RKO (cell line): ENCODE measurements around the gene TUBB4A.

ENCODE experiments used
- DNase-seq: peaks from one replicate; pipeline ENCODE4 v3.0.0-alpha.2; 2016; ENCODE audit warnings: low spot score

The TUBB4A gene

DNA sequence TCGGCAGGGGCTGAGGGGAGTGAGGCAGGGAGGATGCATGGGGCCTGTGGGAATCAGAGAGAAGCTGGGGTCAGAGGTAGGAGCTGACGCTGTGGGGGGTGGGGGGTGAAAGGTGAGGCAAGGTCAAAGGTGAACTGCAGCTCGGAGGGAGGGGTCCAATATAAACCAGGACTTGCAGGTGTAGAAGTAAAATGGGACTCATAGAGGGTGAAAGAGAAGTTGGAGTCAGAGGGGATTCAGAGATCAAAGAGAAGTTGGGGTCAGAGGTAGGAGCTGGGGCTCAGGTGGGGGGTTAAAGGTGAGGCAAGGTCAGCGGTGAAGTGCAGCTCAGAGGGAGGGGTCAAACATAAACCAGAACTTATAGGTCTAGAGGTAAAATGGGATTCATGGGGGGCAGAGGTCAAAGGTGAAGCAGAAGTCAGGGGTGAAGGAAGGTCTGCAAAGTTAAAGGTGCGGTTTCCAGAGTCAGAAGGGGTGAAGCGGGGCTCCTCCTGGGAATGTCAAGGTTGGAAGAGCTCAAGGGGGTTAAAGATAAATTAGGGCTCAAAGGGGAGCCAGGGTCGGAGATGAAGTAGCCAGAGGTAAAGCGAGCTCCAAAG is 7.6 kb downstream of the TUBB4A start:
- no peak for DNase-seq

DNA sequence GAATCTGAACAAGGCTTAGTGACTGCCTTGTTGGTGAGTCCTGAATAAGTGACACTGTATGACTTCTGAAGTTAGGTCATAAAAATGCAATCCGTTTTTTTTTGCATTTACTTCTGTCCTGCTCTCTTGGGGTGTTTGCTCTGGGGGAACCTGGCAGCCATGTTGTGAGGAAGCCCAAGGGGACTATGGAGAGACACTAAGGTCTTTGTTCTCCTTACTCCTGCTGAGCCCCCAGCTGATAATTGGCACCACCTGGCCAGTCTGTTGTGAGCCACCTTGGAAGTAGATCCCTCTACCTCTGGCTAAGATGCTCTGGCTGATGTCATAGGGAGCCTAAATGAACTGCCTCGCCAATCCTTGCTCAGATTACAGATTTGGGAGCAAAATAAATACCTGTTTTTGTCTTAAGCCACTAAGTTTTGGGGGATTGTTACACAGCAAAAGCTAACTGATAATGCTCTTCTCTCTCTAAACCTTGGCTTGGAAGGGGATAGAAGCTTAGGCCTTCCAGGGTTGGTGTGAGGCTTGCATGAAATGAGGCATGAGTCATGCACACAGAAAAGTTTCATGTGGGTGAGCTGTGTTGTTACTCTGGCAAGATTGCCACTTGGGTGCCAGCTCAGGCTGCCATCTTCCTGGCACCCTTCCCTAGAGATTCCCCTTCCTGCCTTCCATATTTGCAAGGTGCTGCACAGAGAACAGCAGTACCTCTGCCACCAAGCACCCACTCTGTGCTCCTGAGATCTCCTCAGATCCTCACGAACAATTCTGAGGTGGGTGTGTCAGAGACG is 10.1 kb downstream of the TUBB4A start:
- no peak for DNase-seq

DNA sequence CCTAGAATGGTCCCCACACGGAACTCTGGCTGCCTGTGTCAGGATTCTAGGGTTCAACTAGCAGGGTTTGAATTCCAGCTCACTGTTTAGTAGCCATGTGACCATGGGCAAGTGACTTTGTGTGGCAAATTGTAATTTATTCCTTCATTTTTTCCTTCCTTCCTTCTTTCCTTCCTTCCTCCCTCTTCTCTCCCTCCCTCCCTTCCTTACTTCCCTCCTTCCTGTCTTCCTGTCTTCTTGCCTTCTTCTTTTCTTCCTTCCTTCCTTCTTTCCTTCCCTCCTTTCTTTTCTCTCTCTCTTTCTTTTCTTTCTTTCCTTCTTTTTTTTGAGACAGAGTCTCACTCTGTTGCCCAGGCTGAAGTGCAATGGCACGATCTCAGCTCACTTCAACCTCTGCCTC is 12.0 kb downstream of the TUBB4A start:
- no peak for DNase-seq

DNA sequence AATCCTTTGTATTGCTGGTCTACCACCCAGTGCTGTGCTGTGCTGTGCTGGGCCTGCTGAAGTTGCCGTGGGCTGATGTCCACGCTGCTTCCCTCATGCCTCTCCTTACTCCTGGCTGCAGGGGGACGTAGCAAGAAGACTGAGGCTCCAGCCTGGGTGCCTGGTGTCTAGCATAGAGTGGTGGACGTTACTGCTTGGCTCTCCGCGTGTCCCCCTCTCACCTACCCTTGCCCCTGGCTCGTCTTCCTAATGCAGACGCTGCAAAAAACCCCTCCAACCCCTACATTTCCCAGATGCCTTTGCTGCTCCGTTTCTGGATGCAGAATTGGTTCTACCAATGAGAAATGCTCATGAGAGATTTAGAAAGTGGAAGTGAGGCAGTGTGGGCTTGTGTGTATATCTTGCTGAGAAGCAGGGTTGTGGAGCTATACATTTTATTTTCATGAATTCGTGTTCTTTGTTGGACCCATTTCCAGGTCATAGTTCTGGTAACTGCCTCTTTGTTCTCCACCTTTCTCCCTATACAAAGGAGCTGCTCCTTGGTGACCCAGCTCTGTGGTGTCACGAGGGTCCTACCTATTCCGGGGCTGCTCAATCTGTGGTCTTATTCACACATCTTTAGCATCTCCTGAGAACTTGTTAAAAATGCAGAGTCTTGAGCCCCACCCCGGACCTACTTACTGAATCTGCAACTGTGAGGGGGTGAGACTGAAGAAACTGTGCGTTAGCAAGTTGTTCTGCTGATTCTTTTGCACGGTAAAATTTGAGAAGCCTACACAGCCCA is 12.6 kb downstream of the TUBB4A start:
- DNase-seq = no peak

DNA sequence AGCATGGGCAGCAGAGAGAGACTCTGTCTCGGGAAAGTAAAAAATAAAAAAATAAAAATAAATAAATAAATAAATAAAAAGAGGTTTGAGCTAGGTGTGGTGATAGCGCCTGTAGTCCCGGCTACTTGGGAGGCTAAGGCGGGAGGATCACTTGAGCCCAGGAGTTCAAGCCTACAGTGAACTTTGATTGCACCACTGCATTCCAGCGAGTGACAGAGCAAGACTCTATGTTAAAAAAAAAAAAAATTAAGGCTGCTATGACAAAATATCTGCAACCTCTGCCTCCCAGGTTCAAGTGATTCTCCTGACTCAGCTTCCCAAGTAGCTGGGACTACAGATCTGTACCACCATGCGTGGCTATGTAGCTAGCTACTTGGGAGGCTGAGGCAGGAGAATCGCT is 17.3 kb downstream of the TUBB4A start:
- DNase-seq = no peak

DNA sequence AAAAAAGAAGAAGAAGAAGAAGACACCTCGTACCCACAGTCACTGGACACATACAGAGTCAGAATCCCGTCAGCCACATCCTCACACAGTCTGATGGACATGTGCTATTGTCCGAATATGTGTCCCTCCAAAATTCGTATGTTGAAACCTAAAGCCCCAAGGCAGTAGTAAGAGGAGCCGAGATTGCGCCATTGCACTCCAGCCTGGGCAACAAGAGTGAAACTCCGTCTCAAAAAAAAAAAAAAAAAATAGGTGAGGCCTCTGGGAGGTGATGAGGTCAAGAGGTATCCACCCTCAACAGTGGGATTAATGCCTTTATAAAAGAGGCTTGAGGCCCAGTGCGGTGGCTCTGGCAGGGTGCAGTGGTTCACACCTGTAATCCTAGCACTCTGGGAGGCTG is 17.9 kb downstream of the TUBB4A start:
- DNase-seq = no peak

DNA sequence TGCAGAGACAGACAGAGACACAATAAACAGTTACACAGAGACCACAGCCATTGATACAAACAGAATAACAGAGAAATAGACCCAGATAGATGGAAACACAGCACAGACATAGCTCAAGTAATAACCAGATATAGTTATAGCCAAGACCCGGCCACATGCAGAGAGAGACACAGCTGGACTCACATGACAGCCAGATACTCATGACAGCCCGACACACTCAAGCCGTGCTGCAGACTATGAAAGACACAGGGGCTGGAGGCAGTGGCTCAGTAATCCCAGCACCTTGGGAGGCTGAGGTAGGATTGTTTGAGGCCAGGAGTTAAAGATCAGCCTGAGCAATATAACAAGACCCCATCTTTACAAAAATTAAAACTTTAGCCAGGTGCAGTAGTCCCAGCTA is 18.9 kb downstream of the TUBB4A start:
- no peak for DNase-seq

DNA sequence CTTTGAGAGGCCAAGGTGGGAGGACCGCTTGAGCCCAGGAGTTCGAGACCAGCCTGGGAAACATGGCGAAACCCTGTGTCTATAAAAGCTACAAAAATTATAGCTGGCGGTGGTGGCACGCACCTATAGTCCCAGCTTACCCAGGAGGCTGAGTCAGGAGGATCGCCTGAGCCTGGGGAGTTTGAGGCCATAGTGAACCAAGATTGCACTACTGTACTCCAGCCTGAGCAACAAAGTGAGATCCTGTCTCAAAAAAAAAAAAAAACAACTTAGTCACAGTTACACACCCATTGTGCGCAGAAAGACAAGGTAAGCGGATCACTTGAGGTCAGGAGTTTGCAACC is 19.8 kb downstream of the TUBB4A start:
- DNase-seq = no peak

DNA sequence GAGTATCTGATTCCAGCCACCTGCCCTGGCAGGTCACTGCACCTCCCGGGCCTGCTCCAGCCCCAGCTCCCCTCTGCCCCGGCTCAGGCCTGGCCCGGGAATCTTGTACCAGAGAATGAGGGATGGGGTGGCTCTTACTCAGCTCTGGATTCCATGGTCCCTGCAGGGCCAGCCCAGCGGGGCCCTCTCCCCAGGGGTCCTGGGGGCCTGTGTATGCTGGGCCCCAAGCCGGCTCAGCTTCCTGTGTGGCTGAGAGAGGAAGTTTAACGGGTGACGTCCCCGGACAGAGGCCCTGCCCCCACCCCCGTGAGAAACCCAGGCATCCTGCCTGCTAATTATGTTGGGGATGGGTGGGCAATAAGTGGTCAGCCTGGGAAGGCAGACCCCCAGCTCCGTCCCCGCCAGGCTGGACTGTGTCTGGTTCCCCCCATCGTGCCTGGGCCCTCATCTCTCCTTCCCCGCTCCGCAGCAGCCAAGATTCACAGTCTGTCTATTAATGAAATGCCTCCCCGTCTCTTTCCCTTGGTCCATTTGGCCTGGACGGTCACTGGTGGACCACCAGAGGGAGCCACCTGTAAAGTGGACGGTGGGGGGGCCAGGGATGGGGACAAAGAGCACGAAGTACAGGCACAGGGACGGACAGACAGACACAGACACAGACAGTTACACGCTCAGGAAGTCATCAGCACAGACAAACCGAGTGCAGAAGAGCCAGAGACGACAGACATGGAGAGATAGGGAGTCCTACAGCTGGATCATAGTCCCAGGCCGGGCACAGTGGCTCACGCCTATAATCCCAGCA is 20.4 kb downstream of the TUBB4A start, which contains the start of gene DENND1C:
DENND1C (minus strand) TSS at position 247 of the 802 bp plus-strand sequence; CDS start at position 155, 92 bp downstream.
- no peak for DNase-seq

DNA sequence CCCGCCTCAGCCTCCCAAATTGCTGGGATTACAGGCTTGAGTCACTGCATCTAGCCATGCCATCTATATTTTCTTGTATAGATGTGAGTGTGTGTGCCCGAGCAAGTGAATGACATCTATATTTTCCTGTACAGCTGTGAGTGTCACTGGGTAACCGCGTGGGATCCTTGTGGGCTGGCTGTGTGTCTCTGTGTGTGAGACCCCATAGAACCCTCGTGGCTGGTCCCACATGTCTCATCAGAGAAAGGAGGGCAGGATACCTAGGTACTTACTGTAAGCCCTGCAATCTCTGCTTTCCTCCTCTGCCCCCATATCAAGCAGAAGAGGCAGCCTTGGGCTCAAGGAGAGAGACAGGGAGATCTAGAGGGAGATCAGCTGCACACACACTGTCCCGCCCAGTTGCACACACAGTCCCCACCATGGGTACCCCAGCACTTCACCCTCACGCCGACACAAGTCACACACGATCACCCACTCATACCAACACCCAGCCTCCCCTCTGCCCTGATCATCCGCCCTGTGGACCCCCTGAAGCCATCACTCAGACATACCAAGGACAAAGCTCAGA is 21.2 kb downstream of the TUBB4A start:
- no peak for DNase-seq

DNA sequence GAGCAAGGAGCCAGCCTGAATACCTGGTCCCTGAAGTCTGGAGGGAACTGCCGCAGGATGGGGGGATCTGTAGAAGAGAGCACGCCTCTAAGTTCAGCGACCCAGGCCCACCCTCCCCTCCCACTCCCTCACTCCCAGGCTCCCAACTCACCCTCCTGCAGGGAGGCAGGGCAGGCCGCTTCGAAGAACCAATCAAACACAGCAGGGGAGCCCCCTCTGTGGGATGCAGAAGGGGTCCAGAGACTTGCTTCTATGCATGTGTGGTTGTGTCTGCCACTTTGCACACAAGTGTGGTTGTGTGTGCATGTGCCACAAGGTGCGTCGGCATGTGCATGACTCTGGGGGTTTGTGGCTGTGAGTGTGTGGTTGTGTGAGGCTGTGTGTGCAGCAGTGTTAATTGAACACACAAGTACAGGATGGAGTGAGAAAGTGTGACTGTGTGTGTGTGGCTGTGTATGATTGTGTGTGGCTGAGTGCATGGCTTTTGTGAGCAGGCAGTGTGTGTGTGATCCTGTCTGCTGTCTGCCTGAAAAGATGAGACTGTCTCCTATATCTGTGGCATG is 22.2 kb downstream of the TUBB4A start:
- DNase-seq = no peak

DNA sequence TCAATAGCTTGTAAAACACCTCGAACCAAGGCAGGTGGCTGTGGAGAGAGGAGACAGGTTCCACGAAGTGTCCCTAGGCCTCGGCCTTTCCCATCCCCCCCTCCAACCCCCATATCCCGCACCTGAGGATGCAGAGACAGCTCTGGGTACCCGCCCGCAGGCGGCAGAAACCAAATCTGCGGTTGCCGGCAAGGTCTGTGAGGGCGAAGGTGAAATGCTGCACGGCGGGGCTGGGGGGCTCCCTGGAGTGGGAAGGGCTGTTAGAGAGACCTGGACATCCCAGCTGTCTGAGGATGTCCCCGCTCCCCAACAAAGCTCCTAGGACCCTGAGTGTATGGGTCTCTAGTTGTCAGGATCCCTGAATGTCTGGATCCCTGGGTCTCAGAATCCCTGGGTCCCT is 23.3 kb downstream of the TUBB4A start:
- no peak for DNase-seq

DNA sequence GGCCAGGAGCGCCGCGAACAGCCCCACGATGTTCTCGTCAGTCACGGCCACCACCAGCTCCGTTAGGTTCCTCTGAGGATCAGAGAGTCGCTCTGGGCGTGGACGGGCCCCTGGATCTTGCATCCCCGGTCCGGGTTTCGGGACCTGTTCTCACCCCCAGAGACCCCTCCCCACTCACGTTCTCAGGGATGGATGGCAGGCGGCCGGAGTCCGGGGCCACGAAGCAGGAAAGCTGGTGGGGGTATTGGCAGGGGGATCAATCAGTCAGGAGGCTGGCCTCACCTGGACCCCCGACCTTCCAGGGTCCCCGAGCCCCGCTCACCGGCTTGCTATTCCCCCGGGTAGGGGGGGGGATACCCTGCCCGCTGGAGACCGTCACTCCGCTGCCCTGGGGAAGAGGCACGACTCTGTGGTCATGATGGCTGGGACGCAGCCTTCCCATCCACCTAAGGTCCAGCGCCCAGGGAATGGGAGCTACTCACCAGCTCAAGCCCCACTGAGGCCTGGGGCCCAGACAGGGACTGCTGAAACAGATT is 25.1 kb downstream of the TUBB4A start:
- DNase-seq = no peak

DNA sequence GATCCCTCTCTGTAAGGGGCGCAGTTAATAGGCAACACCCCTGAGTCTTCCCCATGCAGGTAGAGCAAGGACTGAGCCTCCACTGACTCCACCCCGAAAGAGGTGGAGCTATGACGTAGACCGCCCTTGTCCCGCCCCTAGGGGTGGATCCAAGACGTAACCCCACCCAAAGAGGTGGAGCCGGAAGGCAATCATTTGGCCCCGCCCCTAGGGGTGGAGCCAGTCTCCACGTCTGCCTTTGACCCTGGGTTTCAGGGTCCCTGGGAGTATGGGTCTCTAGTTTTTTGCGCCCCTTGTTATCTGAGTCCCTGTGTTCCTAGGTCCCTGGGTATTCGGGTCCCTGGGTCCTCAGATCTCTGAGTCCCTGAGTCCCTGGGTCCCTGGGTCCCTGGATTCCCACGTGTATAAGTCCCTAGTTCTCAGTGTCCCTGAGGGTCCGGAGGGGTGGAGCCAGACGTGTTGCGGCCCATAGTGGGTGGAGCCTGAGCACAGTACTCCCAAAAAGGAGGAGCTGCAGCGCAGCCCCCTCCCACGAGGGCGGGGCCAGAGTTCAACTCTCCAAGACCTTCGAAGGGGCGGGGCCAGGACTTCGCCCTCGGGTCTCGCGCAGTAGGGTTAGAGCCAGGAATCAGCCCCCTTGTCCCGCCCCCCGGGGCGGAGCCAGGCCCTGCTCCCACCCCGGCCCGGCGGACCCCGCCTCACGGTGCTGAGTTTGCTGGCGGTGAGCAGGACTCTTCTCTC is 25.8 kb downstream of the TUBB4A start:
- no peak for DNase-seq

DNA sequence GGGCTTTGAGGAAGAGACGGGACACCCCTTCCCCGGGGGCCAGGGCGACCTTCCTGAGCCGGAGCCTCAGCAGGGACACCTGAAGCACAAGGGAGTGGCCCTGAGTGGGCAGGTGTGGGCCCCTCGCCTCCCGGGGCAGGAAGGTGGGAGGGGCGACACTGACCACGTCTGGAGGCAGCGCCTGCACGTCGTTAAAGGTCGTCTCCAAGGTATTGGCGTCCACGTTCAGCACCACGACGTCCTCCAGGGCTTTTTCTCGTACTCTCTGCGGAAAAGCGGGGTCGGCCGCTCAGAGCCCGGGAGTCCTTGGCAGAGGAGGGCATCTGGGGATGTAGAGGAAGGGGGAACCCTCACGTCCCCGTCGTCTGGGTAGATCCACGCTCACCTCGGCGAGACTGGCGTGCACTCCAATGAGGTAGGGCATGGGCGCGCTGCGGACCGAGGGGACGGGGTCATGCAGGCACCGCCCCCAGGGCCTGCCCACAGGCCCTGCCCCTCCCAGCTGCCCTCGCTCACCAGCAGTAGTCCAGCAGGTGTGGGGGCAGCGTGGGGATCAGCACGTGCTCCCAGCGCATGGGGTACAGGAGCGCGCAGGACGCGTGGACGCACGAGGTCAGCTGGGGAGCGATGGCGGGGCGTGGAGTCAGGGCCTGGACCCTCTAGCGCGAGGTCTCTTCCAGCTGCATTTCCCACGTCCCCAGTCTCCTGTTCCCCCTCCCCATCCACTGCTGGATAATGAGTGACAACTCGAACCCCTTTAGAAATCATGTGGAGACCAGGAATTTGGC is 26.6 kb downstream of the TUBB4A start:
- no peak for DNase-seq

DNA sequence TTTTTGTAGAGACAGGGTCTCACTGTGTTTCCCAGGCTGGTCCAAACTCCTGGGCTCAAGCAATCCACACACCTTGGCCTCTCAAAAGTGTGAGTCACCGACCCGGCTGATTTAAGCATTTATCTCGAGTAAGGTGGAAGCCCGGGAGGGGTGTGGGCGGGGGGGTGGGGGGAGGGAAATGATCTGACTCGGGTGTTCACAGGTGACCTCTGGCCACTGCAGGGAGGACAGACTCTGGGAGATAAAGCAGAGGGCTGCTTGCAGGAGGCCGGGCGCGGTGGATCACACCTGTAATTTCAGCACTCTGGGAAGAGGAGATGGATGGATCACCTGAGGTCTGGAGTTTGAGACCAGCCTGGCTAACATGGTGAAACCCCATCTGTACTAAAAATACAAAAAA is 28.5 kb downstream of the TUBB4A start:
- DNase-seq = no peak

DNA sequence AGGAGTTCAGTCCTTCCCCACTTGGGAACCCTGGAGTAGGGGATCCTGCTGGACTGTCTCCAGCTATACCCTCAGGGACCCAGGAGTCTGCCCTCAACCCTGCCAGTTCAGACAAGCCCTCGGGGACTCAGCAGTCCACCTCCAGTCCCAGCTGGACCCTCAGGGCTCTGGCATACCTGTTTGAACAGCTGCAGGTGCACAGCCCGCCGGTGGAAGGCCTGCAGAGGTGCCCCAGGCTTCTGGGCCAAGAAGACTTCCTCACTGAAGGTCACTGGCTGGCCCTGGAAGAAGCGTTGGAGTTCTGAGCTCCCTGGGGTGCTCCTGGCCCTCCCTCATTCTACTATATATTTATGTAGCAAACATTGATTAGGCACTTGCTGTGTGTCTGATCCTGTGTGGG is 29.4 kb downstream of the TUBB4A start:
- DNase-seq = no peak

DNA sequence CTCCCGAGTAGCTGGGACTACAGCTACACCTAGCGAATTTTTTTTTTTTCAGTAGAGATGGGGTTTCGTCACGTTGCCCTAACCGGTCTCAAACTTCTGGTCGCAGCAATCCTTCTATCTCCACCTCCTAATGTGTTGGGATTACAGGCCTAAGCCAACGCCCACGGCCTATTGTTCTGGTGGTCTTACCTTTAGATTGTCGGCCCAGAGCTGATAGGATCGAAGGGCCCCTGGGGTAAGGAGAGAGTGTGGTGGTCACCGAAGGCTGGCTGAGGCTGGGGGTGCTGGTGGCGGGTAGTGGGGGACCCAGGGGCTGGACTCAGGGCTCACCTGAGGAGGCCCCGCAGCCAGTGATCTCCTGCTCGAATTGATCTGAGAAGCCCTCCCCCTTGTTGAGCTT is 31.0 kb downstream of the TUBB4A start:
- no peak for DNase-seq

DNA sequence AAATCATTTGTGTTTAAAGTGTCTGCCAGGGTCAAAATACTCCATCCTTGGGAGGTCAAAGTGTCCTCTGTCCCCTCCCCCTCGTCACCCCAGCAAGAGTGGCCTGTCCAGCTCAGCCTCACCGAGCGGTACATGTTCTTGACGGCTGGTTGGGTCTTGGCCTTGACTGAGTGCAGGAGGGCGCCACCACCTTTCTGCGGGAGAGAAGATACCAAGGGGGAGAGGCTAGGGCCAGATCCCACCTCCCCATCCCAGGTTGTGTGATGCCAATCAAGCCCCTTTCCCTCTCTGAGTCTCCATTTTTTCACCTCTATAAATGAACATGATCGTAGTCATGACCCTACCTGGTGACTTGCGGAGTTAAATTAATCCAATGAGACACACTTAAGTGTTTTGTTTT is 31.9 kb downstream of the TUBB4A start:
- no peak for DNase-seq

DNA sequence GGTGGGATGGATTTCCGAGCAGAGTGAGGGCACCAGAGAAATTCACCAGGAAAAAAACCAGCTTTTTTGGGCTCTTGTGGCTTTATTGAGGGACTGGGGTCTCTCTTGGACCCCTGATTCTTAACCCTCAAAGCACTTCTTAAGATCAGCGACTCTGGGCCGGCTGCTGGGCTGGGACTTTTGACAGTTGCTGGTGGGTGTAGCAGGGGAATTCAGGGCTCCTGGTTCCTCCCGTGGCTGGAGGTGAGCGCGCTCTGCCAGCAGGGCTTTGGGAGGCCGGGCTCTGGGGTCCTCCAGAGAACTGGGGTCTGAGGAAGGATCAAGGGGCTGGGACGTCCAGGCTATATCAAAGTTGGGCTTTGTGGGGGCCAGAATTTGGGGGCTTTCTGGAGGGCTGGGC is 34.7 kb downstream of the TUBB4A start:
- no peak for DNase-seq
